ENCODE measurements around the gene SGCD.

SGCD gene

DNA sequence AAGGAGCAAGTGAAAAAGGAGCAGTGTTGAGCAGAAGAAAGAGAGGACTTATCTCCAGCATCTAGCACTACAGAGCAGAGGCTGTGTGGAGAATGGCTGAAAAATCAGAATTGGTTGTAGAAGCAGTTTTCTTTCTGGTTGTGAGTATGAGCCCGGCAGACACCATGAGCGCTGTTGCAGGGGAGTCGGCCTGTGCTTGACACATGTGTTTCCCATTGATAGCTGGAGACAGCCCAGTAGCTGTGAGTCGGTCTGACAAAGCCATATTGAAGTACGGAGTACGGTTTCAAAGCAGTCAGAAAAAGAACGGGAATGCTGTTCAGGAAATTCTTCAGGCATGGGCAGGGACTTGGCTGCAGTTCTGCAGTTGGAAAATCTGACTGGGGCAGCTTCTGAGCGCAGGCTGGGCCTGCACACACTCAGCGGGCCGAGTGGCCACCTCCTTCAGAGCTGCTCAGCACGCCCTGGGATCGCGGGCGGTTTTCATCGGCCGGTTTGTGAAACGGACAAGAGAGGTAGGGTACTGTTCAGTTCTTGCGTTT, at the start of gene SGCD:
TSS of gene SGCD (plus strand) at position 447 of the 542 bp plus-strand sequence.
- Mint-ChIP-seq H3K4me3 (no peak within 1 kb of the TSS), H3K27me3 (peaks cover 0 to 10% of the 10 kb centered on the region in 2 donors), H3K4me1 (no peaks in the 10 kb centered on the region), H3K27ac (no peak within 1 kb of the TSS), H3K36me3 (no peaks in the 10 kb centered on the region), H3K9me3 (no peaks in the 10 kb centered on the region)
- DNase-seq (no peak), ATAC-seq (replicated peaks) (no peak)

- Mint-ChIP-seq H3K27ac (no peak overlapping the region), H3K9me3 (peaks cover 0 to 2% of the 10 kb centered on the region in 2 donors), H3K36me3 (no peaks in the 10 kb centered on the region), H3K4me3 (no peak overlapping the region), H3K4me1 (no peaks in the 10 kb centered on the region), H3K27me3 (no peaks in the 10 kb centered on the region)
- DNase-seq (no peak), ATAC-seq (replicated peaks) (no peak)
Observed at GRCh38 chr5:156277290-156277689, 49.7 kb upstream of the SGCD start.

GRCh38 chr5:156295431-156295830, 31.5 kb upstream of the SGCD start:
- Mint-ChIP-seq H3K9me3 (peaks cover 1 to 3% of the 10 kb centered on the region in 2 donors), H3K4me3 (no peak overlapping the region), H3K27me3 (no peaks in the 10 kb centered on the region), H3K36me3 (no peaks in the 10 kb centered on the region), H3K4me1 (no peaks in the 10 kb centered on the region), H3K27ac (no peak overlapping the region)
- no peak for ATAC-seq (replicated peaks)
- no peak for DNase-seq

DNA sequence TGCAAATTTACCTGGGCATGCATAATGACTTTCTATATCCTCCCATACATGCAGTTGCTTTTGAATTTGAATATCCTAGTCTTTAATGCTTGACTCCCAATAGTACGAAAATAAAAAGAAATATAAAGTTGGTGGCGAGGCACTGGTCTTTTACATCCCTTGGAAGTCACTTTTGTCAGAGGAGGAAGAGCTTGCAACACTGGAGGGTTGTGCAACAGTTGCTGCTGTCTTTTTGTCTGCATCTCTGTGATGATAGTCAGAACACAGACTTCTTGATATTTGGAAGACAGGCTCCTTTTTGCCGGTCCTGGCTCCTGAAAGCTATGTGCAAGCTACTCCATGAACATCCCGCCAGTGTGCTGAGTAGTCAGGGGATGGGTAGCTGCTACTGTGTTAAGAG, 16.8 kb upstream of the SGCD start:
- no peaks in the 10 kb centered on the region for H3K4me1 Mint-ChIP-seq
- H3K36me3 Mint-ChIP-seq = peaks cover 0 to 3% of the 10 kb centered on the region in 2 donors
- no peaks in the 10 kb centered on the region for H3K27me3 Mint-ChIP-seq
- H3K27ac Mint-ChIP-seq = no peak overlapping the region
- DNase-seq (no peak), ATAC-seq (replicated peaks) (no peak)
- no peak overlapping the region for H3K4me3 Mint-ChIP-seq
- H3K9me3 Mint-ChIP-seq = peaks cover 14 to 17% of the 10 kb centered on the region in 2 donors

DNA sequence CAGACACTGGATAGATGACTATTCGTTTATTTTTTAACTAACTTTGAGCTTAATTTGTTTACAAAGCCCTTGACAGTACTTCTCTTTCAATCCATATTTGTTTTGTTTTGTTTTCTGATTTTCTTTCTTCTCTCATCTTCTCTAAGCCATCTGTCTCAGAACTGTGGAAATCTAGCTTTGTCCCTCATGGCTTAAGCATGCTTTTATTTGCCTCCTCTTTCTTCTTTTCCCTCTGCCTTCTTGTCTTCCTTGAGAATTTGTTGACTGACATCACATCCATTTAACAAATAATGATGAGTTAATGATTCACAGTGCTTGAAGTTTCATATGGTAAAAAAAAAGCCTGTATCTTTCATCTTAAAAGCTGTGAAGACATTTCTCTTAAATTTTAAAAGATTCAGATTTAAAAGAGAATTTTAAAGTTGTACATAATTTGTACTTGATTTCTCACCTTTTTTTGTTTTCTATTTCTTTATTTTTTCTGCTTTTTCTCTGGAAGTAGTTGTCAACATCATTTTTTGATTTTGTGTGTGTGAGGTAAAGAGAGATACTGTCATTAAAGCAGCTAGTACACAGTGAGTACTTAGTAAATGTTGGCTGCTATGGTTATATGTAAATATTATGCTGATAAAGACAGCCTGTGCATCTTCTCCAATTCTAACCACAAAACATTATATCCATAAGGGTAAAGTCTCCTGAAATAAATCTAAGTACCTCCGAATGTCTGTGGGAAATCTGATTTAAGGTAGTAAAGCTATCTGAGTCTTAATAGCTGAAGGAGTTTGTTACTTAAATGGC, 13.9 kb upstream of the SGCD start:
- Mint-ChIP-seq H3K27ac (no peak overlapping the region), H3K4me3 (no peak overlapping the region), H3K27me3 (no peaks in the 10 kb centered on the region), H3K9me3 (peaks cover 9% of the 10 kb centered on the region in 2 donors), H3K36me3 (peaks cover 0 to under 1% of the 10 kb centered on the region in 2 donors), H3K4me1 (no peaks in the 10 kb centered on the region)
- ATAC-seq (replicated peaks) = no peak
- DNase-seq = no peak

- Mint-ChIP-seq H3K4me1 (no peaks in the 10 kb centered on the region), H3K4me3 (no peak overlapping the region), H3K36me3 (no peaks in the 10 kb centered on the region), H3K27me3 (no peaks in the 10 kb centered on the region), H3K27ac (no peak overlapping the region), H3K9me3 (peaks cover 7 to 8% of the 10 kb centered on the region in 2 donors)
- no peak for DNase-seq
- no peak for ATAC-seq (replicated peaks)
Observed at GRCh38 chr5:156314416-156314815, 12.5 kb upstream of the SGCD start.

DNA sequence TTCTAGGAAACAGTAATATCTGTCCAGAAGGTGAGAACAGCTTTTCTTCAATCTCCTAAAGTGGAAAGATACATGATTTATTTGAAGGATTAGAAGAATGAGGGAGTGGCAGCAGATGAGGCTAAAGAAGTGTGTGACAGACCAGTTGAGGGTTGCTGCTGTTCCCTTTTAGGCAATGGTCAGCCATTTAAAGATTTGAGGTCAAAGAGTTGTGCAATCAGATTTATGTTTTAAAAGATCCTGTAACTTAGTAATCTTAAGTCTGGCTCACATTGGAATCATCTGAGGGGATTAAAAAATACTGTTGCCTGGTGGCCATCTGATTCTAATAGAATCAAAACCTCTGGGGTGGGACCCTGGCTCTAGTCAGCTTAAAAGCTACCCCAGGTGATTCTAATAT, 4.3 kb upstream of the SGCD start:
- H3K27ac Mint-ChIP-seq = no peak overlapping the region
- DNase-seq (no peak), ATAC-seq (replicated peaks) (no peak)
- peaks cover 0 to 10% of the 10 kb centered on the region in 2 donors for H3K27me3 Mint-ChIP-seq
- no peaks in the 10 kb centered on the region for H3K9me3 Mint-ChIP-seq
- no peak overlapping the region for H3K4me3 Mint-ChIP-seq
- no peaks in the 10 kb centered on the region for H3K4me1 Mint-ChIP-seq
- H3K36me3 Mint-ChIP-seq = no peaks in the 10 kb centered on the region

- ATAC-seq (replicated peaks) (no peak), DNase-seq (no peak)
- H3K4me3 Mint-ChIP-seq = no peak overlapping the region
- H3K4me1 Mint-ChIP-seq = no peaks in the 10 kb centered on the region
- peaks cover 0 to 10% of the 10 kb centered on the region in 2 donors for H3K27me3 Mint-ChIP-seq
- H3K36me3 Mint-ChIP-seq = no peaks in the 10 kb centered on the region
- no peak overlapping the region for H3K27ac Mint-ChIP-seq
- H3K9me3 Mint-ChIP-seq = no peaks in the 10 kb centered on the region
Observed at GRCh38 chr5:156327296-156327695, 332 bp downstream of the SGCD start.

DNA sequence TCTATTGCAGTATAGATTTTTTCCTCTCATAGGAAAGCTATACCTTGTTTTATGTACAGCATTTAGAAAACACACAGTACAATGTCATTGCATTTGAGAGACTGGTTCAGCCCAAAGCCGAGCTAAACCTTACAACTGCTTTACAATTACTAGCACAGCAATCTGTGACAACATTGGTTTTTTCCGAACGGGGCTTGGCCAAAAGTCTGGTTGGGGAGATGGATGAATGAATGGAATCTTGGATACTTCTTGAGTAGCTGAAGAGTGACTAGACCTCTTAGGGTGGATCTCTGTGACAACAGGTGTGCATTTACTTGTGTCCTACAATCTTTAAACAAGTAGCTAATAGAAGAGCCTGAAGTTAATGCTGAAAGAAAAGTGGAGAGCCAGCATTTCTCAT, 1.2 kb downstream of the SGCD start:
- H3K4me1 Mint-ChIP-seq = no peaks in the 10 kb centered on the region
- no peak overlapping the region for H3K27ac Mint-ChIP-seq
- peaks cover 0 to 10% of the 10 kb centered on the region in 2 donors for H3K27me3 Mint-ChIP-seq
- DNase-seq = no peak
- ATAC-seq (replicated peaks) = no peak
- H3K9me3 Mint-ChIP-seq = no peaks in the 10 kb centered on the region
- H3K36me3 Mint-ChIP-seq = no peaks in the 10 kb centered on the region
- H3K4me3 Mint-ChIP-seq = no peak overlapping the region

GRCh38 chr5:156328766-156329165, 1.8 kb downstream of the SGCD start:
- Mint-ChIP-seq H3K4me3 (no peak overlapping the region), H3K36me3 (no peaks in the 10 kb centered on the region), H3K27me3 (peaks cover 0 to 10% of the 10 kb centered on the region in 2 donors), H3K27ac (no peak overlapping the region), H3K4me1 (no peaks in the 10 kb centered on the region), H3K9me3 (no peaks in the 10 kb centered on the region)
- no peak for DNase-seq
- ATAC-seq (replicated peaks) = no peak

DNA sequence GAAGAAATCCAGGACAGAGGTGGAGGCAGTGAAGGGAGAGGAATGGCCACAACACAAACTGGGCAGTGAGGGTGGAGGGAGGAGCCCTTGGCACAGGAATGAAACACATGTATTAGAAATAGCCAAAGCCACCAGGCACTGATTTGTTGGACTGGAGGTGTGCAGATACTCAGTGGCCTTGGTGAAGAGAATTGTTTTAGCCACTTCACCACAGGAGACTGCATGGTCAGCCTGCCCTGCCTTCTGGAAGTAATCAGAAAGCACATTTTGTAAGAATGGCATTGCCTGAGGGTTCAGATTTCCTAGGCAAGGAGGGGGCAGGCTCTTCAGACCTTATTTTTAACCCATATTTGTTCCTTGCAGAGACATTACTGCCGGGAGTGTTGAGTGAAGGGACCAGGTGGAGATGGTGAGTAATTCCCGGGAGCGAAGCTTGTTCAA, 2.2 kb downstream of the SGCD start:
- Mint-ChIP-seq H3K27me3 (peaks cover 0 to 10% of the 10 kb centered on the region in 2 donors), H3K4me3 (no peak overlapping the region), H3K4me1 (no peaks in the 10 kb centered on the region), H3K36me3 (no peaks in the 10 kb centered on the region), H3K9me3 (no peaks in the 10 kb centered on the region), H3K27ac (no peak overlapping the region)
- ATAC-seq (replicated peaks) (no peak), DNase-seq (no peak)

GRCh38 chr5:156330141-156330870, 3.3 kb downstream of the SGCD start:
- H3K4me3 Mint-ChIP-seq = no peak overlapping the region
- no peaks in the 10 kb centered on the region for H3K4me1 Mint-ChIP-seq
- H3K9me3 Mint-ChIP-seq = no peaks in the 10 kb centered on the region
- H3K27me3 Mint-ChIP-seq = peaks cover 0 to 10% of the 10 kb centered on the region in 2 donors
- no peaks in the 10 kb centered on the region for H3K36me3 Mint-ChIP-seq
- ATAC-seq (replicated peaks) (no peak), DNase-seq (no peak)
- no peak overlapping the region for H3K27ac Mint-ChIP-seq

DNA sequence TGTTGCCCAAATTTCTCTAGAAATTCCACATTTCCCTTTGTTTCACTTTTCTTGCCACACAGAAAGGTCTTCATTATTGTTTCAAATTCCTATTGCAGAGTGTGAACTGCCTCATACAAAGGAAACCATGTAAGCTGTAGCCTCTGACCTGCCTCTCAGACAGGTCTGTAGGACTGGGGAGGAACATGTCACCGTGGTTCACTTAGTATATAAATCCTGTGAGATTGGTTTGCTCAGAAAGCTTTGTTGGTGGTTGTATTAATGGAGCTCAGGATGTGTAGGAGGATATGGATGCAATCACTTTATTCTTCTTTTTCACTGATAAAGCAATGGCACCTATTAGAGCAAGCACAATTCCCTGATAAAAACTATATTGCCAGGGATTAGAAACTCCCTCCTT, 4.2 kb downstream of the SGCD start:
- H3K4me1 Mint-ChIP-seq = no peaks in the 10 kb centered on the region
- H3K36me3 Mint-ChIP-seq = no peaks in the 10 kb centered on the region
- DNase-seq (no peak), ATAC-seq (replicated peaks) (no peak)
- H3K9me3 Mint-ChIP-seq = peaks cover 0 to 2% of the 10 kb centered on the region in 2 donors
- H3K4me3 Mint-ChIP-seq = no peak overlapping the region
- no peak overlapping the region for H3K27ac Mint-ChIP-seq
- H3K27me3 Mint-ChIP-seq = peaks cover 0 to 10% of the 10 kb centered on the region in 2 donors

DNA sequence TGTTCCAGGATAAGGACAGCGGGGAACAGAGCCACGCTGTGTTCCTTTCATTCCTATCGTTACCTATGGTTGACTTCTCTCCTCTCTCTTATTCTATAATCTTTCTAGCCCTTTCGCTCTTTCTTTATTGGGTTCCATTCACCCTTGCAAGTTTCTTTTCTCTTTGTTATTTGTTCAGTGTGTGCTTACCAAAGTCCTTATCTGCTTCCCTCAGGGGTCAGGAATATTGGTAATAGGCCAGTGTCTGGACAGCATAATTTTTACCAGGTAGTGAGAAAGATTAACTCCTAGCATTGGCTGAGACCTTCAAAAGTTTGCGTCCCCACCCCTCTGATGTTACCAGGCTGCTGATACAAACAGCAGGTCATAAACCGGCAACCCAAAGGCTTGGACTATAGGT, 4.9 kb downstream of the SGCD start:
- H3K9me3 Mint-ChIP-seq = peaks cover 0 to 2% of the 10 kb centered on the region in 2 donors
- ATAC-seq (replicated peaks) = no peak
- no peaks in the 10 kb centered on the region for H3K36me3 Mint-ChIP-seq
- H3K27me3 Mint-ChIP-seq = peaks cover 0 to 6% of the 10 kb centered on the region in 2 donors
- H3K27ac Mint-ChIP-seq = no peak overlapping the region
- H3K4me1 Mint-ChIP-seq = no peaks in the 10 kb centered on the region
- no peak for DNase-seq
- no peak overlapping the region for H3K4me3 Mint-ChIP-seq

DNA sequence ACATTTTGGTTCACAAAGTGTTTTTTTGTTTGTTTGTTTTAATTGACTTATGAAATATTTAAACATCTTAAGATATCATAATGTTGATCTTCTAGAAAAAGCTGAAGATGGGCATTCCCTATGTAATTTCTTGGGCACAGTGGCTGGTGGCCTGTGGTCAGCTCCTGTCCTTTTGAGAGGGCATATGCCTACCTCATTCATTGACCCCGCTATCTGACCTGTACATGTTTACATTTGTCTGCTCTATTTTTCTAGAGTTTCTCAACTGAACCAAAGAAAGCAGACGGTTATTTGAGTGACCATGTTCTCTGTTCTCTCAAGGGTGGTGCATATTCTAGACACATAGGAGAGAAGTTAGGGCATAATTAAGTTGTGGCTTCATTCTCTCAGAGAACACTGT, 5.3 kb downstream of the SGCD start:
- Mint-ChIP-seq H3K4me1 (no peaks in the 10 kb centered on the region), H3K9me3 (peaks cover 0 to 2% of the 10 kb centered on the region in 2 donors), H3K4me3 (no peak overlapping the region), H3K27ac (no peak overlapping the region), H3K27me3 (peaks cover 0 to 2% of the 10 kb centered on the region in 2 donors), H3K36me3 (no peaks in the 10 kb centered on the region)
- ATAC-seq (replicated peaks) (no peak), DNase-seq (no peak)
